Fibroblast of villous mesenchyme (primary cell): ENCODE results near the gene ASAH2. TPM values are rescaled to one million over a fixed set of nuclear protein-coding genes. Genes with fewer than 3 reads are reported as not detected.

ENCODE experiments used
- DNase-seq: peaks from one replicate; pipeline ENCODE4 v3.0.0-alpha.2; 2010; ENCODE audit warnings: low read depth
- H3K4me3 ChIP-seq: 2 replicates; pipeline ENCODE4 v1.5.1; 2011; ENCODE audit warnings: low read depth, mild to moderate bottlenecking, low read length
- total RNA-seq: library from RNA; depleted of rRNA; stranded (reverse); fragments of >200 nt; gene quantifications from 2 replicates; pipeline ENCODE4 v1.2.3, GENCODE V29; 2012
- TF ChIP-seq, protein P1 (sequence below): IDR thresholded peaks from 2 replicates; pipeline ENCODE4 v1.5.1; 2012; ENCODE audit warnings: low read depth, mild to moderate bottlenecking, low read length; ENCODE audit not compliant: insufficient read depth

ASAH2 gene
- total RNA-seq, 1 donor, result 1.3 TPM

DNA sequence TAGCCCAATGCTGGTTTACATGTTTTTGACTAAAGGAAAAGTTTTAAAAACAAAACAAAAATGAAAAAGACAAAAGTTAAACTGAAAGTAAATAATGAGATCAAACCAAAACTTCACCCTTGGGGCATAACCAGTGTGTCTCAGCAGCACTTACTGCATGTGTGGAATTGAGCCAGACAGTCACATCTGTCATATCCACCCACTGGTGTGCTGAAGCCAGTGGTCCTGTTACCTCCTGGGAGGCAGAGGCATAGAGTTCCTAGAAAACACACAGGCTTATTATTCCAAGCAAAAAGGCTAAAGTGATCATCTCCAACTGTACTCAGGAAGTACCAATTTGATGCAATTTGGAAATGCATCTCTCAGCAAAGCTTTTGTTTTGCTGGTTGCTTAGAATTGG lies 40.4 kb downstream of the ASAH2 start:
- no peak overlapping the region for H3K4me3 ChIP-seq
- DNase-seq, result no peak

More for the DNA sequence above, 40.4 kb downstream of the ASAH2 start:
- TF ChIP-seq, protein P1, sequence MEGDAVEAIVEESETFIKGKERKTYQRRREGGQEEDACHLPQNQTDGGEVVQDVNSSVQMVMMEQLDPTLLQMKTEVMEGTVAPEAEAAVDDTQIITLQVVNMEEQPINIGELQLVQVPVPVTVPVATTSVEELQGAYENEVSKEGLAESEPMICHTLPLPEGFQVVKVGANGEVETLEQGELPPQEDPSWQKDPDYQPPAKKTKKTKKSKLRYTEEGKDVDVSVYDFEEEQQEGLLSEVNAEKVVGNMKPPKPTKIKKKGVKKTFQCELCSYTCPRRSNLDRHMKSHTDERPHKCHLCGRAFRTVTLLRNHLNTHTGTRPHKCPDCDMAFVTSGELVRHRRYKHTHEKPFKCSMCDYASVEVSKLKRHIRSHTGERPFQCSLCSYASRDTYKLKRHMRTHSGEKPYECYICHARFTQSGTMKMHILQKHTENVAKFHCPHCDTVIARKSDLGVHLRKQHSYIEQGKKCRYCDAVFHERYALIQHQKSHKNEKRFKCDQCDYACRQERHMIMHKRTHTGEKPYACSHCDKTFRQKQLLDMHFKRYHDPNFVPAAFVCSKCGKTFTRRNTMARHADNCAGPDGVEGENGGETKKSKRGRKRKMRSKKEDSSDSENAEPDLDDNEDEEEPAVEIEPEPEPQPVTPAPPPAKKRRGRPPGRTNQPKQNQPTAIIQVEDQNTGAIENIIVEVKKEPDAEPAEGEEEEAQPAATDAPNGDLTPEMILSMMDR, result no peak

Other genes with a start within 250 kb of the ASAH2 start
- 57.3 and 62.6 TPM in 2 replicates for gene WASHC2A, start 183.6 kb downstream of the ASAH2 start, total RNA-seq